Retinal pigment epithelial cell (primary cell): Measurements from ENCODE around the gene SHISA4.

Source experiments
- DNase-seq: peaks from one replicate; pipeline ENCODE4 v3.0.0-alpha.2; 2010; ENCODE audit warnings: low read depth
- H3K4me3 ChIP-seq: 2 replicates; pipeline ENCODE4 v1.5.1; 2011; ENCODE audit warnings: mild to moderate bottlenecking, low read length, control low read depth, moderate library complexity
- TF ChIP-seq, protein P1 (sequence below): conservative IDR thresholded peaks from 2 replicates; pipeline ENCODE4 v1.5.1; 2011; ENCODE audit warnings: low read depth, low read length, control low read depth, inconsistent platforms

Gene SHISA4

DNA sequence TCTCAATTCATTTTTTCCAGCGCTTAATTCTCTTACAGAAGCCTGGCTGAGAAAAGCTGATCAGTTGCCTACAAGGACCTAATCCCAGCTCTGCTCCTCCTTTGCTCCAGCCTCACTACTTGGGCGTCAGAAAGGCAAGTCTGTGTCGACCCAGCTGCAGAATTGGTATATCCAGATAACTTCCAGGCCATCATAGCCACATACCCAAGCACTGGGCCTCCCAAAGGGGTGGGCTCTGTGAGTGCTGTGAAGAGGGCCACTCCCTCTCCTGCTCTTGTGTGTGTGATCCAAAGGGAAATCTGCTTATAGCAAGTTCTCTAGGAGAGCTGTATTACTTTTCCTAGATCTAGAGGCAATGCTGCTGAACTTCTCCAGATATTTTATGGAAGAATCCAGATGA, 39.6 kb downstream of the SHISA4 start:
- DNase-seq, result no peak
- TF ChIP-seq, protein P1, sequence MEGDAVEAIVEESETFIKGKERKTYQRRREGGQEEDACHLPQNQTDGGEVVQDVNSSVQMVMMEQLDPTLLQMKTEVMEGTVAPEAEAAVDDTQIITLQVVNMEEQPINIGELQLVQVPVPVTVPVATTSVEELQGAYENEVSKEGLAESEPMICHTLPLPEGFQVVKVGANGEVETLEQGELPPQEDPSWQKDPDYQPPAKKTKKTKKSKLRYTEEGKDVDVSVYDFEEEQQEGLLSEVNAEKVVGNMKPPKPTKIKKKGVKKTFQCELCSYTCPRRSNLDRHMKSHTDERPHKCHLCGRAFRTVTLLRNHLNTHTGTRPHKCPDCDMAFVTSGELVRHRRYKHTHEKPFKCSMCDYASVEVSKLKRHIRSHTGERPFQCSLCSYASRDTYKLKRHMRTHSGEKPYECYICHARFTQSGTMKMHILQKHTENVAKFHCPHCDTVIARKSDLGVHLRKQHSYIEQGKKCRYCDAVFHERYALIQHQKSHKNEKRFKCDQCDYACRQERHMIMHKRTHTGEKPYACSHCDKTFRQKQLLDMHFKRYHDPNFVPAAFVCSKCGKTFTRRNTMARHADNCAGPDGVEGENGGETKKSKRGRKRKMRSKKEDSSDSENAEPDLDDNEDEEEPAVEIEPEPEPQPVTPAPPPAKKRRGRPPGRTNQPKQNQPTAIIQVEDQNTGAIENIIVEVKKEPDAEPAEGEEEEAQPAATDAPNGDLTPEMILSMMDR, result no peak
- no peak overlapping the region for H3K4me3 ChIP-seq

DNA sequence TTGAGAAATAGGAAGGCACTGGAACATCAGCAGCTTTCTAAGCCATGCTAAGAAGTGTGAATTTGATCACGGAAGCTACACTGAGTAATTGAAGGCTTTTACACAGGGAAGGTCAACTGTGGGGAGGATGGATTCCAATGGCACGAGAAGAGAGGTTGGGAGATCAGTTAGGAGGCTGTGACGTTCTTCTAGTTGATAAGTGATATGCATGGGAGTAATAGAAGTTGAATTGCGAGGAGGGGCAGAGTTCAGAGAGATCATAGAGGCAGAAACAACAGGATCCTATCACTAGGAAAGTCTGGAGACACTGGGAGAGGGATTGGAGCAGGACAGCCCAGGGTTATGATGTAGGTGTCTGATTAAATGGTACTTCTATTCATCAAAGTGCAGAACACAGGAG, 41.4 kb downstream of the SHISA4 start:
- TF ChIP-seq, protein P1, result no peak
- no peak for DNase-seq
- no peak overlapping the region for H3K4me3 ChIP-seq

DNA sequence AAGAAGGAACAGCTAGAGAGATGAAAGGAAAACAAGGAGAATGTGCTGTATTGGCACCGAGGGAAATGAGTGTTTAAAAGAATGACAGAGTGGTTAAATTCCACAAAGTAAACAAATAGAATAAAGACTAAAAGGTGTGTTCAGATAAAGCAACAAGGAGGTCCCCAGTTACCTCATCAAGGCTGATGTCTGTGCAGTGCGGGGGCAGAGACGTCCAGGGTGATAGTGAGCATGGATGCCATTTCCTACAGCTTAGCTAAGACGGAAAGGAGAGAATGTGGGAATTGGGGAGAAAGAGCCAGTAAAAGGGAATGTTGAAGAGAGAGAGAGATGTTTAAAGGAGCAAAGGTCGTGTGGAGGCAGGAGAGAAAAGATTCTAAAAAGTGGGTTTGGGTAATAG, 42.1 kb downstream of the SHISA4 start:
- TF ChIP-seq, protein P1, result no peak
- no peak for DNase-seq
- no peak overlapping the region for H3K4me3 ChIP-seq

DNA sequence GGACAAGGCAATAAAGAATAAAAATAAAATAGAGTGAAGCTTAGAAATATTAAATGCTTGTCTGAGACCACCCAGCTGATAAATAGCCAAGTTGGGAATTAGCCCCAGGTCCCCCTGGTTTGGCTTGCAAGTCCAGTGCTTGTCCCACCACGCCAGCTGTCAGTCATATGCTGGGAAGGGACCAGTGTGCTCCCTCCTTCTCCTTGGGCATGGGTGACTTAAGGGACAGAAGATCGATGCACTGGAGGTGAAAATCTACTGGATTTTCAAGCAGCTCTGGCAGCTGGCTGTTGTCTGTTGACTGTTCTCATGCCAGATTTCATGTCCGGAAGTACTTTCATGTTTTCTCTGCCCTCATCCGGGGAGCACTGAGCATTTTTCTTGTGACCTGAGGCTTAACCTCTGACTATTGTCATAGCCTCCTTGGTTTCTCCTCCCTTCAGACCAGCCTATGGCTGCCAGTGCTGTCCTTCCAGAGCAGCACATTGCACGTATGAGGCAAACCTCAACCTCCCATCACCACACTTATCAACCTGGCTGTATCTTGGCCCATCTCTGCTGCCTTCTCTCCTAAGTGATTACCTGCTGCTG, 45.2 kb downstream of the SHISA4 start:
- TF ChIP-seq, protein P1, result no peak
- DNase-seq, result no peak
- H3K4me3 ChIP-seq, result no peak overlapping the region

DNA sequence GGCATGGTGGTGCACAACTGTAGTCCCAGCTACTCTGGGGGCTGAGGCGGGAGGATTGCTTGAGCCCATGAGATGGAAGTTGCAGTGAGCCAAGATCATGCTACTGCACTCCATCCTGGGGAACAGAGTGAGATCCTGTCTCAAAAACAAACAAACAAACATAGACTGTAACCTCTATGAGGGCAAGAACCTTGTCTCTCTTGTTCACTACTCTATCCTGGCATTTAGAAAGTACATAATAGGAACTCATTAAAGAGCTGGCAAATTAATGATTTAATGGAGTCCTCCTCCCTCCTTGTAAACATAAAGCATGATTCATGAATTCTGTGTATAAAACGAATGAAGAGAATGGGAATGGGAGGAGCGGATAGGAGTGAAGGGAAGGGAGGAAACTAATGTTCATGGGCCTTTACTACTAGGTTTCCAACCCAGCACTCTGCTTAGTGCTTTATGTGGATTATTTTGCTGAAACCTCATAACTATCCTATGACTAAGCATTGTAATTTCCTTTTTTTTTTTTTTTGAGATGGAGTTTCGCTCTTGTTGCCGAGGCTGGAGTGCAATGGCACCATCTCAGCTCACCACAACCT, 49.0 kb downstream of the SHISA4 start:
- DNase-seq, result no peak
- no peak overlapping the region for H3K4me3 ChIP-seq
- TF ChIP-seq, protein P1, result no peak

DNA sequence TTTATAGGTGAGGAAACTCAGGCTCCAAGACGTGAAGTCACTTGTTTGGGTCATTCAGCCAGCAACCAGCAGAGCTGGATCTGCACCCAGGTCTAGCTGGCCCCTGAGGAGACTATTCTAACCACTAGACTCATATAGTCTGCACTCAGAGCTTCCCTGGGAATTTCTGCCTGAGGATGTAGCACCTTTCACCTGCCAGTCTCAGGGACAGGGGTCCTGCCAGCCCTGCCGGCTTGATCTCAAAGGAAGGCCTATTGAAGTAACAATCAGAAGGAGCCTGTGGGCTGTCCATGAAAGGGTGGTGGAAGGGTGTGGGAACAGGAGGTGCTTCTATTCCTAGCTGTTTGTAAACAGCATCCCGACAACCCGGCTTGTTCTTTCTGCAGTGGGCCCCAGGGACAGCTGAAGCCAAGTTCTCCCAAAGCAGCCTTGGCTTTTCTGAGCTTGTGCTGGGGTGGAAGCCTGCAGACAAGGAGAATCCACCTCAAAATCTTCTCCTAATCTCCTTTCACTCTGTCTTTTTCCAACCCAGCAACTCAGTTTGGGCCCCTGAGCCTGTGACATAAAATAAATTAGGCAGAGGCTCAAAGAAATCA, 49.8 kb downstream of the SHISA4 start:
- DNase-seq, result no peak
- no peak overlapping the region for H3K4me3 ChIP-seq
- TF ChIP-seq, protein P1, result no peak

DNA sequence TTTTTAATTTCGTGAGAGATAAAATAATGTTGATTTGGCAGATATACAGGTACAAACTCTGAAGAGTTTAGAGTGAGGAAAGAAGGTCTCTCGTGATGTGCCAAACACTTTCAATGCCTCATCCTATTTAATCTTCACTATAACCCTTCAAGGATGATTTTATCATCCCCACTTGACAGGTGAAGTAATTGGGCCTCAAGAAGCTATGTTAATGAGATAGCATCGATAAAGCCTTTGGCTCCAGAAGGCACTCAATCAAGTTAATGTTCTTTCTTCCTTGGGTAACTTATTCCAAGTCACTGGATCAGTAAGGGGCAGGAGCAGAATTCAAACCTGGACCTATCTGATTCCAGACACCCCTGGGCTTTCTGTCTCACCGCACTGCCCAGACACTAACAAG, 50.5 kb downstream of the SHISA4 start:
- no peak for DNase-seq
- TF ChIP-seq, protein P1, result no peak

More for the DNA sequence above, 50.5 kb downstream of the SHISA4 start:
- H3K4me3 ChIP-seq, result no peak overlapping the region
